CD1c-positive myeloid dendritic cell (primary cell): ENCODE data around the gene SH3RF1.

Experiments used
- DNase-seq: peaks from one replicate; pipeline ENCODE4 v3.0.0-alpha.2; 2016; ENCODE audit errors: extremely low spot score

Gene SH3RF1

DNA sequence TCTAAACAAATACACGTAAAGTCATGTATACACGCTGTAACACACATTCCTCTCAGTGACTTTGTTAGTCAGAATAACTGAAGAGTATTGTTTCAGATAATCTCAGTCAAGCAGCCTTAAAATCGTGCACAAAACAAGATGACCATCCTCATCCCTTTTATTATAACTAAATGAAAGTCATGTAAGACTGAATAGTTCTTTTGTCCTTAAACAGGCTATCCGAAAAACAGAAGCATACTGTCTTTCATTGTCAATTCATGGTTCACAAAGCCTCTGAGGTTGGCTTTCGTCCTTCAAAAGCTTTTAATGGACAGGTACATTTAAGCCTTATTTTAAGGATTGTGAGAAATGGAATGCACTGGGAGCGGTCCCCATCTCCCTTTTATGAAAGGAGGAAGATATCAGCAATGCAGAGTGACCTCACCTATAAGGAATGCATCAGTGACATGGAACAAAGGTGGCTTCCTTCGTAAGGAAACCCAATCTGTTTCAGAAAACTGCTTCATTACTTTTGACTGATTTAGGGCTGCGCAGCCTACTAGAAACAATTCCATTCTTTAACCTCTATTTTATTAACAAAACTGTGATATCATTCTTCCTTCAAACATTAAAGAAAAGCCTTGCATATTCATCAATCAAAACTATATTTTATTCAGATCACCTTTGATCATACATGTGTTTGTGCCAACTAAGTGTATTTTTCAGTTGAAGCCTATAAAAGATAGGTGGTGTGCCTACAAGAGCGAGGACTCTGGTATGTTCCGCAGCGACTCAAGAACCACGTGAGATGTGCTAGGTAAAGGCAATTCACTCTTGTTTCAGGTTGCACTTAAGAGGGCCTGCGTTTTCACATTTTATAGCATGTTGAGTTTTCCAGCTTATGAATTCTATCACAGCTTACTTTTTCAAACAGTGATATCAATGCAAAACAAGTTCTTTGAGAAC lies 19.2 kb downstream of the SH3RF1 start:
- DNase-seq: no peak

GRCh38 chr4:169250796-169251195 lies 20.0 kb downstream of the SH3RF1 start:
- DNase-seq: no peak

DNA sequence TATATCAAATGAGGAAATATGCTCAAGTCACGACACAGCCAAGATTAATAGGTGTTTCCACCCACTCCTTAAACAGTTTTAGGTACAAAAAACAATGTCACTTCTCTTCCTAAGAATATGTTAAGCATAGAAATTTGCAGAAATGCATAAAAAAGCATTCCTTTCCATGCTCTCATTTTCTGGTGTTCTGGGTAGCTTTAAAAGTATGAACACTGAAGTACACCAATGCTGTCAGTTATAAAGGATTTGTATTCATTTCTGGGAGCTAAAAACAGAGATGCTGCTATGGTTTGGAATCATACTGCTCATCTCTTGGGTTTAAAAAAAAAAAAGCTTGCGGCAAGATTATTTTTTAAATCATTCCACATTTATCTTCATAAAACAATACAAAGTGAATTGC lies 20.8 kb downstream of the SH3RF1 start:
- no peak for DNase-seq

DNA sequence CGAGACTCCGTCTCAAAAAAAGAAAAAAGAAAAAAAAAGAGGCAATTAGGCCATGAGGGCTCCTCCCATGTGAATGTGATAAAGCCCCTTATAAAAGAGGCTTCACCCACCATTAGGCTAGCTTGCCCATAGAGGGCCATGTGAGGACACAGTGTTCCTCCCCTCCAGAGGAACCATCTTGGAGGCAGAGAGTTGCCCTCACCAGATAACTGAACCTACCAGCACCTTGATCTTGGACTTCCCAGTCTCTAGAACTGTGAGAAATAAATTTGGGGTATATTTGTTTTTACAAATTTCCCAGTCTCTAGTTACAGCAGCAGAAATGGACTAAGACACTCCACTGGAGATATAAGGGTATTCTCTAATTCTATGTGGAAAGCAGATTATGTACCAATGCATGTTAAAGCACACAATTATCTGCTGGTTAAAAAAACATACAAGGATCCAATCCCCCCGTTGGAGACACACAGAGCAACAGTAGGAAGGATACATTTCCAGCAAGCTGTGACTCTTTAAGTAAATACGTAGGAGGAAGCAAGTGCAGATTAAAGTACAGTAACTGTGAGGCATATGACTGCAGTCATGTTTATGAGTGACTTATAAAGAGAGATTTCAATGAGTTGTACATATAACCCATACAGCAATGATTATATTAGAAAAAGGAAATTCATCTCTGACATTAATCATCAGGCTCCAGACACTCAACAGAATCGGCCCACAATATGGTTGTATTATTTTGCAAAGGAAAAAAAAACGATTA lies 21.4 kb downstream of the SH3RF1 start:
- DNase-seq: no peak

GRCh38 chr4:169248645-169249044 lies 22.1 kb downstream of the SH3RF1 start:
- DNase-seq: no peak

DNA sequence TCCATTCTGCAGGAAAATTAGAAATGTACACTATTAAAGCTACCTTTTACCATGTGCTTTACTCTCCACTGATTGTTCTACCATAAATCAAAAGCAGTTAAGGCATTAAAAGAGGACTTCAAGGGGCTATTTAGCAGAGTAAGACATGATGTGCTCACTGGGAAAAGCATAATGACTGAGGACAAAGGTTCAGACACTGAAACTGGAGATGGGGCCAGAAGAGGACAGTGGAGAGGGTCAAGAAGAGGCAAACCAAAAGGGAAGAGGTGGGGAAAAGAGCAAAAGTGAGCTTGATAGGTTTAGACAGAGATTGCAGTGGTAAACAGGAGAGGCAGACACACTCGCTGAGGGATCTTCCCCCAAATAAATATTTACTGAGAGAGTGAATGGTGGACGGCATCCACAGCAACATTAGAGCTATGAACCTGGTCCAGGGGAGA lies 23.8 kb downstream of the SH3RF1 start:
- DNase-seq: no peak

DNA sequence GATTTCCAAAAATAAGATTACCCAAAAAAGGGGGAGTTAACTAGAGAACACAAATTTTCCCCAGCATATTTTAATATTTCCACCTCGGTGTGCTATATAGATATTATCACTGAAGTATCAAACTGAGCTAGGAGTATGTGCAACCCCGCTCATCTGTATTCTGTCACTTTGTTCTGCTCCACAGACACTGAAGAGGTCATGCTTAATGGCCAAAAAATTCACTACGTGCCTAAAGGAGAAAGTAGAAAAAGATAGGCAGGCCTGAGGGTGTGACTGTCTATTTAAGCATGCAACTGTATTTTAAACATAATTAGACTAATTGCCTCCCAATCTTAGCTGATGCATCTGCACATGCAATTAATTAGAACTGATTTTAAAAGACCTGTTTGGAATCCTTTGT lies 24.5 kb downstream of the SH3RF1 start:
- no peak for DNase-seq

DNA sequence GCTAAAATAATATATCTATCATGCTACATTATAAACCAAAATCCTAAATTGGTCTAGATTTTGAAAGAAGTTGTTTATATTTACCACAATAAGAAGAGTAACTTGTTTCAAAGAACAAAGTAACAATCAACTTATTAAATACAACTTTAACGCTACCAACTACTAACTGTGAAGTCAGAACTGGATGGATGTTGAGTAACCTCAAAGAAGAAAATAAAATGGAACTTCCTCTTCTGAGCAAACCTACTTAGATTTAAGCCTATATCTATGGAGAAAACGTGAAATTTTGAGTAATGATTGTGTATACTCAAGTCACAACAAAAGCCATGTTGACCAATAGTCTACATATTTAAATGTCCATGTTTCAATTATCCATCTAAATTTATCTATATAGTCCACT lies 25.7 kb downstream of the SH3RF1 start:
- peak; percentile 45 for DNase-seq

GRCh38 chr4:169243825-169244609 lies 26.7 kb downstream of the SH3RF1 start:
- no peak for DNase-seq

DNA sequence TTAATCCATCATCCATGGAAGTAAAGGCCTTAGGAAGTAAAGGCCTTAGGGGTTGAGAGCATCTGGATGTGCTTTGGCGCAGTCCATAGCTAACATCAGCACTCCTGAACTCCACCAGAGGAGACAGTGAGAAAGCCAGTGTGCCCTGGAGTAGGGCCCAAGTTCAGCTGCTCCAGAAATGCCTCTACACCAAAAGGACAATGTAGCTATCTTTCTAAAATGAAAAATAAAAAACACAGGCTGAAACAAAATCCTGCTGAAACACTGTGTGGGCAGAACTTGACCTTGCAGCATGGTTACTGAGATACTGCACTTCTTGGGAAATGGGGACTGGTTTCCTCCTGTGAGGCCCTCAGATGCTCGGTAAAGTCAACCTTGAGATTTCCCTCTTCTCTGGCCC lies 29.3 kb downstream of the SH3RF1 start:
- DNase-seq: no peak

DNA sequence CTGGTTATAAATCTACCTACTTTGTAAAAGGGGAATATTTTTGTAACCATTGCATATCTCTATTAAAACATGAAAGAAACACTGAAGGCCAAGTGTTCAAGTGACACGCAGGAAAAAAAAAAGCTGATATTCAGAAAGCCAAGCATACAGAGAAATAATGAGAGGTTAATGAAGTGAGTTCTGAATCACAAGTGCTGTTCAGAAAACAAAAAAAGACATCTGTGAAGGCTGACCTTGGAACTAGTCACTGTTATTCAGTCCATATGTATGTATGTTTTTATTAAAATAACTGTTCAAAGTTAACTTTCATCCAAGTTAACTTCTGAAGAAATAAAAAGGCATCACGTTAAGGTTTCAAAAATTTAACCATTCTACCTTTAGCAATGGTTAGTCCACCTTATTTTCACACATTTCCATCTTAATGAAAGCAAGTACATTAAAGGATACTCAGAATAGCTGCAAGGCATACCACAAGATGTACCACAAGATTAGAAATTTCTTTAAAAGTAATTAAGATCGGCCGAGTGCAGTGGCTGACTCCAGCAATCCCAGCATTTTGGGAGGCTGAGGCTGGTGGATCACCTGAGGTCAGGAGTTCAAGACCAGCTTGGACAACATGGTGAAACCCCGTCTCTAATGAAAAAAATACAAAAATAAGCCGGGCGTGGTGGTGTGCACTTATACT lies 31.4 kb downstream of the SH3RF1 start:
- DNase-seq: no peak

DNA sequence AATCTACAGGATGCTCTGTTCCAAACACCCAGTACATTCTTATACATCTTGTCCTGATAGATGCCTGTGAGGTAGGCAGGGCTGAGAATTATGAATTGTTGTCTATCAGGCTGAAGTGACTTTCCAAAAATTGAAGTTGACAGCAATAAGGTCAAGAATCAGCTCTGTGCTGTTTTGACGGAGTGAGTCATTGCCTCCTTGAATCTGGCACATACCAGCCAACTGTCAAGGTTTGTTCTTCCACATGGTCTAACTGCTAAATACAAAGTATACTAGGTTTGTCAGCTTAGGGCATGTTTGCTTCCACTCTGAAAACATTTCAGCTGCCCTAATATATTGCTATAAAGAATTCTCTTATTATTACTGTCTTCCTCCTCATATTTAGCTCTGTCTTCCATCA lies 32.3 kb downstream of the SH3RF1 start:
- DNase-seq: no peak

DNA sequence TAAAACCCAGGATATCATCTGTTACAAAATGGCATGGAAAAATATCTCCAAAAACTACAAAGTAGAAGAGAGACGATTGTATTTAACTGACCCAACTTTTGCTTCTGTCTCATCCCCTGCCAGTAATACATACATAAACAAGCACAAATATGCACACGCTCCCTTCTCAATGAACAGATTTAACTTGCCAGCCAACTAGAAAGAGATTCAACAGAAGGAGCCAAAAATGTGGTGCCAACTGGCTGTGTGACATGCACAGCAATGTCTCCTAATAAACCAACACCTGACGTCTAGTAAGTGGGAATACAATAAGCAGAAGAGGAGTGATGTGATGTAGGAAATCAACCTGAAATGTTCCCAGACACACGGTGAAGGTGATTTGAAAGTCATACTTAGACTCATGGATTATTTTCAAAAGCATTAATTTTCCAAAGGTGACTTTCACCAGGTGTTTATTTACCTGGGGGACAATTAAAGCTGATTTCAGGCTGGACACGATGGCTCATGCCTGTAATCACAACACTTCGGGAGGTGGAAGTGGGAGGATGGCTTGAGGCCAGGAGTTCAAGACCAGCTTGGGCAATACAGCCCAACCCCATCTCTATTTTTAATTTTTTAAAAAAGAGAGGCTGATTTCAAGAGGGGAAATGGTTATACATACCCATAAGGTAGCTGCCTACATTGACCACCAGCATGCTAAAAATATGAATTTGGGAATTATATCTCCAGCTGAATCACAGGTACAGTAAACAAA lies 33.7 kb downstream of the SH3RF1 start:
- no peak for DNase-seq

DNA sequence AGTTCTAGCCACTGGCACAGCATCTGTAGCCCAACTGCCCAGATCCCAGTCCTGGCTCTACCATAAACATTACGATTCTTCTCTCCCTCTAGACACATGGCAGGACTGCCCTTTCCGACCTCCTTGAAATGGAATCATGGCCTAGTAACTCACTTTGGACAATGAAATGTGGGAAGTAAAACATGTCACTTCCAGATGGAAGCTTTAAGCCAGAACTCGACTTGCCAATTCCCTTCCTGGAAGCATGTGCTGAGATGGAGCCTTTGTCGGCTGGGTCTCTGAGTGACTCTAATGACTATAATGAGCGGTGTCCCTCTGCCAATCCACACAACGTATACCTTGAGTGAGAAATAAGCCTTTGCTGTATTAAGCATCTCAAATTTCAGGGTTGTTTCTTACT lies 34.7 kb downstream of the SH3RF1 start:
- DNase-seq: no peak

GRCh38 chr4:169234137-169234855 lies 36.5 kb downstream of the SH3RF1 start:
- no peak for DNase-seq

GRCh38 chr4:169233691-169234090 lies 37.1 kb downstream of the SH3RF1 start:
- DNase-seq: no peak

DNA sequence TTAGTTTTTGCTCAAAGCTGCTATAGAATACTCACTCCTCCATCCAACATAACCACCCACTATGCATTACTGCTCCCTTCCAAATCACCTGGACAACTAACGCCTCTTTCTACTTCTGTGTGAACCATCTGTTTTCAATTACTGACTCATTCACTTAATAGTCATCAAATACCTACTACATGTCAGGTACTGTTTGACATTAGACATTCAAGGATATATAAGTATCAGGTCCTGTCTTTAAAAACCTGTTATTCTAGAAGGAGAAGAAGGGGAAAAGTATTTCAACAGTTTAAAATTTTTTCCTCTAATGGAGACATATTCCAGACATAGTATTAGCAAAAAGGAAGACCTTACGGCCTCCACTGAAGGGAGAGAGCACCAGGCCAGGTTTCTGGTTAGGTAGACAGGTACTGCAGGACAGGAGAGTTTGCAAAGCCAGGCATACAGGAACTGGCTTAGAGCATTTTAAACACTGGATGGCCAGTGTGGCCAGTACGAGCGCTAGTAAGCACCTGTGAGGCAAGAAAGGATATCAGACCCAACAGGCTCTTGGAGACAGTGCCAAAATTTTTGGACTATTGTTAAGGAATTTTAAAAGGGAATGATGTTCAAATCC lies 39.0 kb downstream of the SH3RF1 start:
- no peak for DNase-seq

DNA sequence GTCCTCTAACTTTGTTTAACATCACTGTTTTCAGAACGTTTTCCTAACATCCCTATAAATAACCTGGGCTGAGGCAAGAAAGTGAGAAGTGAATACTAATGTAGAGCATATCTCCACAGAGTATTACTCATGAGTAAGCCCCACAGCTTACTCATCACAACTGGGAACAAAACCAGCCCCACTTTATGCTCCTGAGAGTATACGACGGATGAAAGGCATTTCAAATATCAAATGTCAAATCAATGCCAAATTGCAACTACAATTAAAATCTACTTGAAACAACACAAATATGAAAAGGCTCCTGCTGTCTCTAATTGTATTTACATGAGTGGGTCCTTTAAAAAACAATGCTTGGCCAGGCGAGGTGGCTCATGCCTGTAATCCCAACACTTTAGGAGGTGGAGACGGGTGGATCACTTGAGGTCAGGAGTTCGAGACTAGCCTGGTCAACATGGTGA lies 41.2 kb downstream of the SH3RF1 start:
- no peak for DNase-seq

DNA sequence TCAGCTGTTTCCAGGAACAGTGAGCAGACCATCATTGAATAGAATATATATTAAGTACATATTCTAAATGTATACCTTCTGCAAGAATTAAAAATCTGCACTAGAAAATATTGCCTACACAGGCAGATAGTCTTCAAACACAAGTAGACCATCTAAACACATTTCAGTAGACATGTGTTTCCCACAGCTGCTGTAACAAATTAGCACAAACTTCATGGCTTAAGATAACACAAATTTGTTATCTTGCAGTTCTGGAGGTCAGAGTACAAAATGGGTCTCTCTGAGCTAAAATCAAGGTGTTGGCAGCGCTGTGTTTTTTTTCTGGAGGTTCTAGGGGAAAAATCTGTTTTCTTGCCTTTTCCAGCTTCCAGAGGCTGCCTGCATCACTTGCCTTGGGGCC lies 42.7 kb downstream of the SH3RF1 start:
- no peak for DNase-seq

- DNase-seq: no peak
These were observed 44.2 kb downstream of the SH3RF1 start for GRCh38 chr4:169226565-169226964.
